Parathyroid adenoma (tissue), 2 donors: ENCODE measurements around the gene TNPO3.

Experiments
- H2AFZ ChIP-seq: fragments of 300-600 bp; sonication (generic); one replicate; pipeline ENCODE4 v1.7.0; 2017; ENCODE audit warnings: antibody characterized with exemption, mild to moderate bottlenecking
- H3K27ac ChIP-seq: fragments of 300-600 bp; sonication (generic); one replicate; pipeline ENCODE4 v1.7.0; 2017
- H3K27me3 ChIP-seq: fragments of 300-600 bp; sonication (generic); one replicate; pipeline ENCODE4 v1.7.0; 2017; ENCODE audit warnings: low read length; ENCODE audit not compliant: control insufficient read depth, insufficient read depth
- H3K36me3 ChIP-seq: fragments of 300-600 bp; sonication (generic); one replicate; pipeline ENCODE4 v1.7.0; 2017; ENCODE audit warnings: low read length; ENCODE audit not compliant: control insufficient read depth, insufficient read depth
- H3K4me1 ChIP-seq: fragments of 300-600 bp; sonication (generic); one replicate; pipeline ENCODE4 v1.7.0; 2017; ENCODE audit warnings: control low read depth
- H3K4me2 ChIP-seq: fragments of 300-600 bp; sonication (generic); one replicate; pipeline ENCODE4 v1.7.0; 2017; ENCODE audit warnings: low read length
- H3K4me3 ChIP-seq: fragments of 300-600 bp; sonication (generic); one replicate; pipeline ENCODE4 v1.7.0; 2017; ENCODE audit warnings: low read depth, low read length
- H3K79me2 ChIP-seq: fragments of 300-600 bp; sonication (generic); one replicate; pipeline ENCODE4 v1.7.0; 2017; ENCODE audit warnings: control low read depth
- H3K9ac ChIP-seq: fragments of 300-600 bp; sonication (generic); one replicate; pipeline ENCODE4 v1.7.0; 2017; ENCODE audit warnings: mild to moderate bottlenecking
- H3K9me3 ChIP-seq: fragments of 300-600 bp; sonication (generic); one replicate; pipeline ENCODE4 v1.7.0; 2017; ENCODE audit warnings: low read length; ENCODE audit not compliant: control insufficient read depth
- CTCF ChIP-seq: fragments of 300-600 bp; sonication (generic); IDR thresholded peaks from one replicate; pipeline ENCODE4 v1.7.0; 2017; ENCODE audit warnings: antibody characterized with exemption, mild to moderate bottlenecking
- donor health status: primary hyperparathyroidism.

The TNPO3 gene

DNA sequence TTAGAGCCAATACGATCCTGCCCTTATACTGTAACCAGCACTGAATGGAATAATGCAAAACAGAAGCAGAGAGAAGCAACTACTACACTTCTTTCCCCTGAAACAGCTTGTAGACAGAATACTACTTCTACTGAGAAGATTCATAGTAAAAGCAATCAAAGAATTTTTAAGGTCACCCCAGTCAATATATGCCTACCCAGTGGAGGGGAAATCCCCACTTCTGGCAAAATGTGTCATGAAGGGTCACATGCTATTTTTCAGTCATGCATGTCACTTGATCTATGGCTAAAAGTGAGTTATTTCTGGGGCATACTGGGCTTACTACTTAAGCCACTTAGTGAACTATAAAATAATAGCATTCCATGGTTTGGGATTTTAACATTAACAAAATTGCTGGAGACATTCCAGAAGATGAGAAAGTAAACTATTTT is 91.6 kb downstream of the TNPO3 start:
- no peak for TF ChIP-seq CTCF
- Histone ChIP-seq H3K4me3 (no peak overlapping the region), H3K4me1 (no peaks in the 10 kb centered on the region), H3K4me2 (no peak overlapping the region), H3K9me3 (no peaks in the 10 kb centered on the region), H3K27me3 (no peaks in the 10 kb centered on the region), H3K79me2 (no peaks in the 10 kb centered on the region), H3K27ac (no peak overlapping the region), H2AFZ (no peak overlapping the region), H3K9ac (no peak overlapping the region), H3K36me3 (no peaks in the 10 kb centered on the region)

DNA sequence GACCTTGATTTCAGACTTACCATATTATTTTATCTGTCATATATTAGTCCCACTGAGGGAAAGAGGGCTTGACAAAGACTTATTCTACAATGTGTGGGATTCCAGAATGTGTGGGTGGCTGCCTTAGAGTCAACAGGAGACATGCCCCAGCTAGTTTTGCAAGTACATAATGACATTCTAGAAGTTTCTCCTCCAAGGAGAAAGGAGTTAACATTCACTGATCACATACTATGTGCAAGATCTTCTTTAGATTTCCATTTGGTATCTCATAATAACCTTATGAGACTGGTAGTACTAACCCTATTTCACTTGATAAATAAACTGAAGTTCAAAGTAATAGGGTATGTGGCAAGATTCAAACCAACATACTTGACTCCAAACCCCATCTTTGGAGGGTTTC is 92.0 kb downstream of the TNPO3 start:
- Histone ChIP-seq H3K4me1 (no peaks in the 10 kb centered on the region), H3K27me3 (no peaks in the 10 kb centered on the region), H3K79me2 (no peaks in the 10 kb centered on the region), H3K36me3 (no peaks in the 10 kb centered on the region), H3K9ac (no peak overlapping the region), H3K9me3 (no peaks in the 10 kb centered on the region), H3K27ac (no peak overlapping the region), H3K4me2 (no peak overlapping the region), H2AFZ (no peak overlapping the region), H3K4me3 (no peak overlapping the region)
- TF ChIP-seq CTCF = no peak

DNA sequence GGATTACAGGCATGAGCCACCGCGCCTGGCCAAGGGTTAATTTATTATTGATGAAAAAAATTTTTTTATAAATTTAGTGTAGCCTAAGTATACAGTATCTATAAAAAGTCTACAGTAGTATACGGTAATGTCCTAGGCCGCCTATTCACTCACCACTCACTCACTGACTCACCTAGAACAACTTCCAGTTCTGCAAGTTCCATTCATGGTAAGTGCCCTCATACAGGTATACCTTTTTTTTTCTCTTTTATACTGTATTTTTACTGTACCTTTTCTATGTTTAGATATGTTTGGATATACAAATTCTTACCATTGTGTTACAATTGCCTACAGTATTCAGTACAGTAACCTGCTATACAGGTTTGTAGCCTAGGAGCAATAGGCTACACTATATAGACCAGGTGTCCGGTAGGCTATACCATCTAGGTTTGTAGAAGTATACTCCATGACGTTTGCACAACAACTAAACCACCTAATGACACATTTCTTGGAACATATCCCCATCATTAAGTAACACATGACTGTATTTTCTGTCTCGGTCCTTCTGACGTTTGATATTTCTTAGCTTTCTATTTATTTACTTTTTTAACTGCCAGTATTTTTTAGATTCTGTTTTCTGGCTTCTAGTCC is 93.8 kb downstream of the TNPO3 start:
- Histone ChIP-seq H3K4me3 (no peak overlapping the region), H3K36me3 (no peaks in the 10 kb centered on the region), H2AFZ (no peak overlapping the region), H3K4me1 (no peaks in the 10 kb centered on the region), H3K27ac (no peak overlapping the region), H3K79me2 (no peaks in the 10 kb centered on the region), H3K4me2 (no peak overlapping the region), H3K9ac (no peak overlapping the region), H3K27me3 (no peaks in the 10 kb centered on the region), H3K9me3 (no peaks in the 10 kb centered on the region)
- no peak for TF ChIP-seq CTCF

GRCh38 chr7:128959296-128959695 is 95.6 kb downstream of the TNPO3 start:
- H3K4me3 ChIP-seq = no peak overlapping the region

More at GRCh38 chr7:128959296-128959695, 95.6 kb downstream of the TNPO3 start:
- Histone ChIP-seq H3K9me3 (no peaks in the 10 kb centered on the region), H3K9ac (no peak overlapping the region), H3K4me2 (no peak overlapping the region), H2AFZ (no peak overlapping the region), H3K27me3 (no peaks in the 10 kb centered on the region), H3K79me2 (no peaks in the 10 kb centered on the region), H3K36me3 (no peaks in the 10 kb centered on the region), H3K27ac (no peak overlapping the region), H3K4me1 (no peaks in the 10 kb centered on the region)
- TF ChIP-seq CTCF = no peak
